ENCODE data around the gene IDH2.
"Not testable (repeated sequence)": the region's sequence is repeated elsewhere in the genome, so short reads cannot be mapped to it uniquely, and the experiment has no call there.

IDH2 gene

GRCh38 chr15:90113166-90113565, 10.9 kb upstream of the IDH2 start:
- no peak for DNase-seq

DNA sequence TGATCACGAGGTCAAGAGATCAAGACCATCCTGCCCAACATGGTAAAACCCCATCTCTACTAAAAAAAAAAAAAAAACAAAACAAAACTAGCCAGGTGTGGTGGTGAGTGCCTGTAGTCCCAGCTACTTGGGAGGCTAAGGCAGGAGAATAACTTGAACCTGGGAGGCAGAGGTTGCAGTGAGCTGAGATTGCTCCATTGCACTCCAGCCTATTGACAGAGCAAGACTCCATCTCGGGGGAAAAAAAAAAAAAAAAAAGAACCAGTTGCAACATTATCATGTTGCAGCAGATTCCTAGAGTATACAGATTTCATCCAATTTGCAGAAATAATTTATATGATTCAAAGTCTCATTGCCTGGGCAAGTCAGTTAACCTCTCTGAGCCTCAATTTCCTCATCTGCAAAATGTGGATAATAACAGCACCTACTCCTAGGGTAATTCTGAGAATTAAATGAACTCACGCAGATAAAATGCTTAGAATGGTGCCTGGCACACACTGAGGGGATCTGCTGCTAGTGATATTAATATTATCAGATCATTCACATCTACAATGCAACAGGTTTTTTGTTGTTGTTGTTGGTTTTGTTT, 7.0 kb upstream of the IDH2 start:
- DNase-seq: not testable (repeated sequence)

DNA sequence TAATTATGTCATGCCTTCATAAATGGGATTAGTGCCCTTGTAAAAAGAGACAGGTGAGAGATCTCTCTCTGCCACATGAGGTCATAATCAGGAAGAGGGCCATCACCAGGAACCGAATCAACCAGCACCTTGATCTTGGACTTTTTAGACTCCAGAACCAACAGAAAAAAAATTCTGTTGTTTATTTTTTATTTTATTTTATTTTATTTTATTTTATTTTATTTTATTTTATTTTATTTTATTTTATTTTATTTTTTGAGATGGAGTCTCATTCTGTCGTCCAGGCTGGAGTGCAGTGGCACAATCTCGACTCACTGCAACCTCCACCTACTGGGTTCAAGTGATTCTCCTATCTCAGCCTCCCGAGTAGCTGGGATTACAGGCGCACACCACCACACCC, 5.8 kb upstream of the IDH2 start:
- DNase-seq: not testable (repeated sequence)

- no peak for DNase-seq
Observed at GRCh38 chr15:90106522-90107117, 4.4 kb upstream of the IDH2 start.

DNA sequence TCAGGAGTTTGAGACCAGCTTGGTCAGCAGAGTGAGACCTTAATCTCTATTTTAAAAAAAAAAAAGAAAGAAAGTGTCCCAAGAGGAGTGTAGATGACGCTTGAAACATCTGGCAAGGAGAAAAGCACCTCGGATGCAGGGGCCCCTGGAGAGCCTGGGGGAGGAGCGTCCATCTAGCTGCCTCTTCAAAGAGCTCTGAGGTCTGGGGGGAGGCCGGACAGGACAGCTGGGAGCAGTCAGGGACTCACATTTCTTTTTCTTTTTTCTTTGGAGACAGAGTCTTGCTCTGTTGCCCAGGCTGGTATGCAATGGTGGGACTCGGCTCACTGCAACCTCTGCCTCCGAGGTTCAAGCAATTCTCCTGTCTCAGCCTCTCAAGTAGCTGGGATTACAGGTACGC, 3.3 kb upstream of the IDH2 start:
- DNase-seq: no peak

- DNase-seq: no peak
Observed at GRCh38 chr15:90104551-90104950, 2.3 kb upstream of the IDH2 start.

GRCh38 chr15:90103701-90104329, 1.5 kb upstream of the IDH2 start:
- DNase-seq: no peak

- peak; percentile 75 for DNase-seq
Observed at GRCh38 chr15:90101130-90101968, 919 bp downstream of the IDH2 start.

GRCh38 chr15:90099868-90100831, 2.1 kb downstream of the IDH2 start:
- DNase-seq: peak; percentile 79

- no peak for DNase-seq
Observed at GRCh38 chr15:90099072-90099867, 3.0 kb downstream of the IDH2 start.

- DNase-seq: no peak
Observed at GRCh38 chr15:90097475-90097874, 4.8 kb downstream of the IDH2 start.

DNA sequence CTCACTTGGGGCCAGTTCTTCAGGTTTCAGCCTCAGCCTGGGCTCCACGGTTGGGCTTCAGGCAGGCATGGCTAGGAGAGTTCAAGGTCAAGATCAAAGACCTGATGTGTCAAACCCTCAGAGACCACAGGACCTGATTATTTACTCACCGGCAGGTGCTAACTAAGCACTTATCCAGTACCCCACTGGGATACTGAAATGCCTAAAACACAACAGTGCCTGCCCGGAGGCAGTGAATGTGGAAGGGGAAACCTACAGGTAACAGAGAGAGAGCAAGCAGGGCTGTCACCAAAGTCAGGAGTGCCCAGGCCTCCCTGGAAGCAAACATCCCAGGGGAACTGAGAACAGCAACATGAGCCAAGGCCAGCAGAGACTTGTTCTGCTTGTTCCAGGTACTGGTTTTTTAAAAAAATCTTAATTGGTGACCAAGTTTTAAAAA, 6.7 kb downstream of the IDH2 start:
- DNase-seq: no peak

- no peak for DNase-seq
Observed at GRCh38 chr15:90091156-90091931, 10.9 kb downstream of the IDH2 start.

GRCh38 chr15:90090226-90090848, 11.9 kb downstream of the IDH2 start:
- DNase-seq: no peak

DNA sequence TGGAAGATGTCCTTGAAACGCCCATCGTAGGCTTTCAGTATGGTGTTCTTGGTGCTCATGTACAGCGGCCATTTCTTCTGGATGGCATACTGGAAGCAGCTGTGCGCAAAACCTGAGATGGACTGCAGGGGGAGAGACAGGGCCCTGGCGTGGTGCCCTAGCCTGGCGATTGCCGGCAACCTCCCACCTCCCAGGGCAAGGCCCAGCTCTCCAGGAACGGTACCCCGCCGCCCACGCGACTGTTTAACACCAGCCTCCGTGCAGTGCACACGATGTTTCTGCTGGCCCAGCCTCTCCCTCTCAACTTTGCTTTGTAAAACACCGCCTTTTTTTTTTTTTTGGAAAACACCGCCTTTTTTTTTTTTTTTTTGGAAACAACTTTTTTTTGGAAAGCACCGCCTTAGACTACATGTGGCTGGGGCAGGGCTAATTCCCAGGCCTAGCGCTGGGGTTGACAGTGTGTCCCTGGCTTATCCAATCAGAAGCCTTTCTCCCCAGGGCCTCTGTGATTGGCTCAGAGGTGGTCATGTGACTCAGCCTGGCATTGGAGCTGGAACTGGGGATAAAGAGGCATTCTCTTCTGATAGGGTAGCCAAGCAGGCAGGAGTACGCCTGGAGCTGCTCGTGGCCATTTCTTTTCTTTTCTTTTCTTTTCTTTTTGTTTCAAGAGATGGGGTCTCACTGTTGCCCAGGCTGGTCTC, 14.7 kb downstream of the IDH2 start:
- DNase-seq: peak; percentile 18

DNA sequence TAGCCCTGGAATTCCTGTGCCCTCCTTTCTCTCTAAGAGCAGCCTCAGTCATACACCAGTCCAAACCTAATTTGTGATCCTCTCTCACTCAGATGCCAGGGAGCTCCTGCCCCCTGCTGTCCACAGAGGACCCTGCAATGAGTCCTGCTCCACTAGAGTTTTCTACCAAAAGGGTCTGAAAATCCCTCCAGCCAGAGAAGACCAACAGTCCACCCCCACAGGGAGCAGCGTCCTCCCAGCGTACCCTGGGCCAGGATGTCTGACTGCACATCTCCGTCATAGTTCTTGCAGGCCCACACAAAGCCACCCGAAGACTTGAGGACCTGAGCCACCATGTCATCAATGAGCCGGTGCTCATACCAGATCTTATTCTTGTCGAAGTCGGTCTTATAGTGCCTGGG, 15.4 kb downstream of the IDH2 start:
- no peak for DNase-seq

GRCh38 chr15:90085565-90085964, 16.7 kb downstream of the IDH2 start:
- no peak for DNase-seq

- DNase-seq: no peak
Observed at GRCh38 chr15:90084876-90085423, 17.3 kb downstream of the IDH2 start.

GRCh38 chr15:90083954-90084607, 18.2 kb downstream of the IDH2 start:
- DNase-seq: no peak

Data from right hindlimb (tissue), 1 donor.